GM18511 (cell line): ENCODE measurements around the gene CYLD.

Experiments
- ATAC-seq: cut with Tn5 transposase; IDR thresholded peaks from one replicate; pipeline ENCODE4 v1.9.1; 2021; ENCODE audit warnings: mild to moderate bottlenecking, moderate library complexity; ENCODE audit not compliant: unreplicated experiment

The CYLD gene

DNA sequence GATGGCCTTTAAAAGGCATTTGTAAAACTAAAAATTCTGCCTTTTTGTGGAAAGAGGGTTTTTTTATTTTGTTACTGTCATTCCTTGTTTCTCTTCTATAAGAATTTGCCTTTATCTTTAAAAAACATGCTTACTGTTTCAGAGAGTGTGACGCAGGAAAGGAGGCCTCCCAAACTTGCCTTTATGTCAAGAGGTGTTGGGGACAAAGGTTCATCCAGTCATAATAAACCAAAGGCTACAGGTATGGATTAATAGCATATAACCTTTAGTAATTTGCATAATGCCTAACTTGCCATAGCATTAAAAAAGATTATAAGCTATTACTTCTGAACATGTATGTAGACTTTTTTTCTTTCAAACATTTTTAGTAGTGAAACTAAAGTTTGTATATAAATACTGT, 34.2 kb downstream of the CYLD start:
- no peak for ATAC-seq

DNA sequence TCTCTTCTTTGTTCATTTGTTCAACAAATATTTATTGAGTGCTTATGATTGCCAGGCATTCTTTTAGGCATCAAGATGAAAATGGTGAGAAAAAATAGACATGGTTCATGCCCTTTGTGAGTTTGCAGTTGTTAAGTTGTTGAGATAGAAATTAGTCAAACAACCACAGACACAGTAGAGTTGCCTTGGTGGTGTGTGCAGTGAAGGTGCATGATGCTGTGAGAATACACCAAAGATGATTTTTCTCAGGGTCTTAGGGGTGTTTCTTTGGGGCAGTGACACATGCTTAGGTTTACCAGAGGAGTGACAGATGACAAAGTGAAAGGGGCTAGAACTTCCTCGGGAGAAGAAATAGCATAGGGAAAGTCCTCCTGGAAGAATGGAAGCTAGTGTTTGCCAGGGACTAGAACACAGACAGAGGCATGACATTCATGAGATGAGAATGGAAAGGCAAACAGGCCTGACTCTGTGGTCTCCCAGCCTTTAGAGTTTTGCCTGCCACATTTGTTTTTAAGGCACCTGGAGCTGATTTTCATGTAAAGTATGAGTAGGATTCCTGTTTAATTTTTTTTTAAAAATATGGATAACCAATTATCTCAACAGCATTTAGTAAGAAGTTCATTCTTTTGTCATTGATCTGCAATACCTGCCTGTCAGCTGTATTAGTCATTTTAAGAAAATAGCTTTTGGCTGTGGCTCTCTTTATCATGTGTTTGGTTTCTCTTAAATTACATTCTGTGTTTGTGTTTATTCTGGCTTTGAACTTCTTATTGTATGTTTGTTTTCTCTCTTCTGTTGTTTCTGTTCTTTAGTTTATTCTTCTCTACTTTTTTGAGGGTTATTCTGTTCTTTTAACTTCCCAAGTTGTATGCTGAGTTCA, 36.6 kb downstream of the CYLD start:
- ATAC-seq = peak; percentile 49

DNA sequence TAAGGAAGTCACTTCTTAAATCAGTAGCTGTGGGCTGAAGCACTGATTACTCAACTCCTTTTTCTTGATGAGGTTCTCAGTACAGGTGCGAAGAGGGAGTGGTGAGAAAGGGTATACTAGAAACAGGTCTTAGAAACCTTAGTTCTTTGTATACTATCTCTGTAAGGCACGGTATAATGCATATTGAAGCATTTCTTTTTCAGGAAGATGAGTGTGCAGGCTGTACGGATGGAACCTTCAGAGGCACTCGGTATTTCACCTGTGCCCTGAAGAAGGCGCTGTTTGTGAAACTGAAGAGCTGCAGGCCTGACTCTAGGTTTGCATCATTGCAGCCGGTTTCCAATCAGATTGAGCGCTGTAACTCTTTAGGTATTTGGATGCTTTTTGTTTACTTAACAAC, 39.2 kb downstream of the CYLD start:
- ATAC-seq = no peak

GRCh38 chr16:50781518-50781917, 39.6 kb downstream of the CYLD start:
- ATAC-seq = no peak

GRCh38 chr16:50789757-50790156, 47.9 kb downstream of the CYLD start:
- ATAC-seq = no peak

DNA sequence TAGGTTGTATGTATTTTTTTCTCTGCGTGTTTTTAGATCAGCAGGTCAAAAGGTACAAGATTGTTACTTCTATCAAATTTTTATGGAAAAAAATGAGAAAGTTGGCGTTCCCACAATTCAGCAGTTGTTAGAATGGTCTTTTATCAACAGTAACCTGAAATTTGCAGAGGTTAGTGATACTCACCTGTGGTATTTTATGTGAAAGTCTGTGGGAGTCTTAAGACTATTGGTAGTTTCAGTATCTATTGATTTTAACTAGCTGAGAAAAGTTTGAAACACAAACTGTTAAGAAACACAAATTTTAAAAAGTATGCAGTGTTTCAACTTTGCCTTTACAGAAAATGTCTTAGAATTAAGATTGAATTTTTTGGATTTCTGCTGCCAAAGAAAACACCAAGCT, 49.6 kb downstream of the CYLD start:
- ATAC-seq = no peak

DNA sequence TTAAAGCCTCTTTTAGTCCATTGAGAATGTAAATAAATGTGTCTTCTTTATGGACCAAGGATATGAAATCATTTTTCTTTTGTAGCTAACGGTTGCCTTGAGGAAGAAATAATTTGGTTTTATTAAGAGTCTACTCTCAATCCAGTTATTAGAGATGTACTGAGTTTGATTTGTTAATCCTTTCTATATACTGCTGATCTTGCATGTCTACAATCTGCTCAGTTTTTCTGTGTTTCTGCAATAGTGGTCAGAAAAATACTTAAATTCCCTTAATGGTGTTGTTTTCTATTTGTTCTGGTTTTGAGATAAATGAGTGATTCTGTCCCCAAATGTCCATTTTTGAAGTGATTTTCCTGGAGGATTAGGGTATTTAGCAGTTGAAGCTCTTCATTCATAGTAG, 54.9 kb downstream of the CYLD start:
- ATAC-seq = no peak

GRCh38 chr16:50797456-50797855, 55.6 kb downstream of the CYLD start:
- ATAC-seq = no peak

GRCh38 chr16:50800074-50800473, 58.2 kb downstream of the CYLD start:
- no peak for ATAC-seq

- ATAC-seq = no peak
Measured at GRCh38 chr16:50801036-50801435, 59.1 kb downstream of the CYLD start.

DNA sequence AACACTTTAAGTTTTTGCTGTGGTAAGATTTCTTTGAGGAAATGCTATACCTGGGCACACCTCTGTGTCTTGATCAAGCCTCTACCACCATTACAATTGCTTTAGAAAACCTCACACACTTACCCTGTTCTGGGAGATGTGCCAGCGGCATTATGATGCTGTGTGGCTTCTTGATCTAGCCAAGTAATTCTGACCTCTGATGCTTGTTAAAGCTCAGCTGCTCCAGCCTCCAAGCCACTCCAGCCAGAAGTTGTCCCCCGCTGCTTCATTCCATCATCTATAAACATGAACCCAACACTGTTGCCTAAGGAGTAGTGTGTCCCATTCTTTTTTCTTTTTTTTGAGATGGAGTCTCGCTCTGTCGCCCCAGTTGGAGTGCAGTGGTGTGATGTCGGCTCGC, 60.1 kb downstream of the CYLD start:
- ATAC-seq = no peak

DNA sequence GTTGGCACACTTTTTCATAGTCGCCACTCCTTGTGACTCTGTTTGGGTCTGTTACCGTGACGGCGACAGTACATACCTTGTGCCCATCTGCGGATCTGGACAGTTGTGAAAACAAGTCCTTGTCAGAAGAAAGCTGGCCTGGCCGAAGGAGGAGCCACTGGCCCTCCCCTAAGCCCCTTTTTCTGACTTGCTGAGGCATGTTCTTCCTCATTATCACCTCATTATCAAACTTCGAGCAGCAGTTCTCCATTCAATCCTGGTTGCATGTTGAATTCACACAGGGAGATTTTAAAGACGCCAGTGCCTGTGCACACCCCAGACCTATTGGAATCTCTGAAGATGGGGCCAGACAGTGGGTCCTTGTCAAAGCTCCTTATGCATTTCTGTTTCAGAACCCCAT, 61.1 kb downstream of the CYLD start:
- no peak for ATAC-seq

DNA sequence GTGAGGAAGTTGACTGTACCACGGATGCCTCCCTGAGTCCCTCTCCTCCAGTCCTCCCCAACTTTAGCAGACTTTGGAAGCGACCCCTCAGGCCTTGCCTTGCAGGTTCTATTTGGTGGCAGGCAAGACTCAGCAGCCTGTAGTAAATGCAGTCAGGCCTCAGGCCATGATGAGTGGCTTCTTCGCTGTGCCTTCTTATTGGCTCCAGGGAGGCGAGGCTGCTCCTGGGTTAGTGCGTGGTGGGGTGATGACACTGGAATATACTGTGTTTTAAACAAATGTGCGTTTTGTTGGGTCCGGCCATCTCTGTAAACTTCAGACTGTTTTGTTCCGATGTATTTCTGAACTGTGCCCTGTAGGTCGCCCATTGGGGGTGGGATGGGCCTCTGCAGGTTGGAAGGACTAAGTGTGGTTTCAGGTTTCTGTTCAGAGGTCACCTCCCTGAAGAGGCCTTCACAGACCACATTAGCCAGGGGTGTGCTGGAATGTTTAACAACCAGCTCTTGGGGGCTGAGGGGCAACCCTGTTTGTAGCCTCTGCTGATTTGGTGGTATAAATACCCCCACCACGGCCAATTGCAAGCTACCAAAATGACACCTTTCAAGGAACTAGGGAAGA, 62.5 kb downstream of the CYLD start:
- no peak for ATAC-seq

- peak; percentile 90 for ATAC-seq
Measured at GRCh38 chr16:50806099-50807062, 64.5 kb downstream of the CYLD start.

DNA sequence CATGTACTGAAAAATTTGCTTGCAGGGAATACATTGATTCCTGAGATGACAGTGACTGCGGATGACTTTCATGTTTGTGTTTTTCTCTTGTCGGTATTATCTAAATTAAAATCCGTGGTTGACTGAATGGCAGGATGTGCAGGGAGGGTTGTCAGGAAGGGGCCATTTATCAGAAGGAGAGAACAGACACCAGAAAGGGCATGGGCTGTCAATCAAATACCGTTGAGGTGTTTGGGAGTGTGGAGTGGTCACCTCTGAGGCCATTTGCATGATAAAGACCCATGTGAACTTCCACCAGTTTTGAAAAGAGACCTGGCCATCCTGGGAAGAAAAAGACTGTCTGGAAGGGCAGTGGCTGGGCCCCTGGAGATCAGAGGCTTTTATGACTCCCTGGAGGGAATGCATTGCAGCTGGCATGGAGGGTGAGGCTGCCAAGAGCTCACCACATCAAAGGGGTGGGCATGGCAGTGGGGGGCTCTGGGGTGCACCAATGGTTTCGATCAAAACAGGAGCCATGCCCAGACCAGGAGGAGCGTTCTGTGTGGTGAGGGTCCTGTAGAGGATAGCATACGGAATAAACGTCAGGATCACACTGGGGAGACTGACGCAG, 67.1 kb downstream of the CYLD start:
- ATAC-seq = no peak

DNA sequence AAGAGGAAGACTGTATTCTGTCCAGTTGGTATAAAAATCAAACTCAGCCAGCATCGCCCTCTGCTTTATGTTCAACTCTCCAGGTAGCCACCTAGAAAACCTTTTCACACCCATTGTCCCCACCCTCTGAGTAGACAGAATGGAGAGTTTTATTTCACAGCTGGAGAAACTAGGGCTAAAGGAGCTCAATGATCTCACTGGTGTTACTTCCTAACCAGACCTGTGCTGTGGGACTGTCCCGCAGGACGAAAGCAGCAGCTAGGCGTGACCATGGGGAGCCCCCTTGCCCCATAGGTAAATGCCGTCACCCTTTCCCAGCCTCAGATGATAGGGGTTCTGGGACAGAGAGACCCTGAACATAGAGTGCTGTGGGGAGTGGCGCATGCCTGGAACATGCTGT, 67.7 kb downstream of the CYLD start:
- peak; percentile 43 for ATAC-seq

DNA sequence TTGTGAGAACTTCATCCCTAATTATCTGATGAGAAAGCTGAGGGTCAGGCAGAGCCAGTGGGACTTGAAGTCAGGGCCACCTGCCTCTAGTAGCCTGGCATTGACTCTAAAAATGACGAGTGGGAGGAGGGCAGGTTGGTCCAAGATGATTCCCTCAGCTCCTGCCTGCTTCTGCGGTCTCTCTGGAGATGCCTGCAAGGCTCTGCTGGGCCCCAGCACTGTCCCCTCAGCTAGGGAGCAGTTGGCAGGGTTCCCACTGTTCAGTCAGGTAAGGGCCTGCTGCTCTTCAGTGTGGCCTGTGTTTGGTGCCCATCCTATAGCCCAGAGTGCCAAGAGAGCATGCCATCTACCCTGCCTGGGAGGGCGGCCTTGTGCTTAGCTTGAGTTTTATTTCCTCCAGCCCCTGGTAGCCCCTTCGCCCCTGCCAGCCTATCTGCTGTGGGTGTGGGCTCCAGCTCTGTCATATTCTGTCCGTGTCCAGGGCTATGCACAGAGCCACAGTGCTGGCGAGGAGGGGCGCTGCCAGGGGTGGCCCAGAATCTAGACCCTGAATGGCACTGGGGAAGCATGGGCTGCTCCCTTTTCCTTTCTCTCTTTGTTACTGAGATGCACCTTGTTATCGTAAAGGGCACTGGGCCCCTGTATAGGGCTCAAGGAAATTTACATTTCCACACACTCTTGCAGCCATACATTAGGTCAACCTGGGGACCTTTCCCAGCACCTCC, 68.5 kb downstream of the CYLD start:
- no peak for ATAC-seq

DNA sequence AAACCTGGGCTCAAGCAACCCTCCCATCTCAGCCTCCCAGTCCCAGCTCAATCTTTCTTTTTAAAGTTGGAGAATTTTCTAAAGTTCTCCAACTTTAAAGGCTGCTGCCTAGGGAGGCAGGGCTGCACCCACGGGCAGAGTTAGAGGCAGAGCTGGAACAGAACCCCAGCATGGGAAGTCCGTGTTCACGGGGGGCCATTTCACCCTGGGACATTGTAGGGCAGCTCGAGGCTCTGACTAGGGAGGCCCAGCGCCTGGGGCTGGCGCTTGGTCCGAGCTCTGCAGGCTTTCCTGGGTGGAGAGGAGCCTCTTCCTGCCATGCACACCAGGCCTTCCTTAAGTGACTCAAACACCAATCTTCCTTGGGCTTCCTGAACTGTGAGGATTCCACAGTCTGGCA, 70.2 kb downstream of the CYLD start:
- no peak for ATAC-seq

DNA sequence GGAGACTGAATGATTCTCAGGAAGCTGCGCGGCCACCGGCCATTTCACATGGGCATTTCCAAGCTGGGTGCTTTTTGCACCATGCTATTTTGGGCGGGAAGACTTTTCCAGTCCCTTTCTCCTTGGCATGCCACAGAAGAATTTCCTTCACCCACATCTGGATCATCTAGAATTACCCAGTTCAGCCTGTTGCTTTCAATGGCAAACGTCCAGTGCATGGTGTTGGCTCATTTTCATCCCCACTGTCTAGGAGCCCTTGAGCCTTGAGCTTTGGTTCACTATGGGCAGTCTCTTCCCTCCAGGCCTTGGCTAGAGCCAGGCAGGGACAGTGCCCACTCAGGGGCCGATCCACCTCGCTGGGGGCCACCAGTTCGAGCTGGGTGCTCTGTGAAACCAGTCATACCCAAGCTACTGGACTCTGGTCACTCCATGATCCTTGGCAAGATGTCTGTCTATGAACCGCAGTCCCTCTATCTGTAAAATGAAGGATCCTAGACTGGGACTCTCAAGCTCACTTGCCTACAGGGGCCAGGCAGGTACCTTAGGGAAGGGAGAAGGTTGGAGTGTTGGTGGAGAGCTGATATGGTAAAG, 71.1 kb downstream of the CYLD start:
- ATAC-seq = no peak

DNA sequence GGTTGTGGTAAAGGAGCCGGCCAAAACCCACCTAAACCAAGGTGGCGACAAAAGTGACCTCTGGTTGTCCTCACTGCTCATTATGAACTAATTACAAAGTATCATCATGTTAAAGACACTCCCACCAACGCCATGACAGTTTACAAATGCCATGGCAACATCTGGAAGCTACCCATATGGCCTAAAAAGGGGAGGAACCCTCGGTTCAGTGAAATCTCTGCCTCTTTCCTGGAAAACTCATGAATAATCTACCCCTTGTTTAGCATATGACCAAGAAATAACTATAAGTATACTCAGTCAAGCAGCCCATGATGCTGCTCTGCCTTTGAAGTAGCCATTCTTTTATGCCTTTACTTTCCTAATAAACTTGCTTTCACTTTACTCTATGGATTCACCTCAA, 72.2 kb downstream of the CYLD start:
- ATAC-seq = no peak
